NCI-H1930 (cell line): Measurements from ENCODE around the gene DOK6.

Source experiments
- DNase-seq, 2 experiments: peaks; one replicate each; lab custom pipeline; 2025; lab: John Stamatoyannopoulos, UW

DOK6 gene

GRCh38 chr18:69539404-69539803, 138.7 kb downstream of the DOK6 start:
- DNase-seq: no peak

DNA sequence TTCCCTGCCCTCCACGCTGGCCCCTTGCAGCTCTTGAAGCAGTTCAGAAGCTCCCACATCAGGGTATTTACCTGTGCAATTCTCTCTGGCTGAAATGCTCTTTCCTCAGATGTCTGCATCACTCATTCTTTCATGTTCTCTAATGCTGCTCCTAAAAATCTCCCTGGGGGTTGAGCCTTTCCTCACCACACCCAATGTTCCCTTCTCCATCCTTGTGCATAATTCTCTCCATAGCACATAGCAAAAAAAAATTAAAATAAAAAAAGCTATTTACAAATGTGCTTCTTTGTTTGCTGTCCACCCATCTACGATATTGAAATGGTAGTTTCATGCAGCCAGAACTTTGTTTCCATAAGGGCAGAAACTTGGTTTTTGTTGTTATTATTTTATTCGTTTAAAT, 155.5 kb downstream of the DOK6 start:
- DNase-seq: no peak

DNA sequence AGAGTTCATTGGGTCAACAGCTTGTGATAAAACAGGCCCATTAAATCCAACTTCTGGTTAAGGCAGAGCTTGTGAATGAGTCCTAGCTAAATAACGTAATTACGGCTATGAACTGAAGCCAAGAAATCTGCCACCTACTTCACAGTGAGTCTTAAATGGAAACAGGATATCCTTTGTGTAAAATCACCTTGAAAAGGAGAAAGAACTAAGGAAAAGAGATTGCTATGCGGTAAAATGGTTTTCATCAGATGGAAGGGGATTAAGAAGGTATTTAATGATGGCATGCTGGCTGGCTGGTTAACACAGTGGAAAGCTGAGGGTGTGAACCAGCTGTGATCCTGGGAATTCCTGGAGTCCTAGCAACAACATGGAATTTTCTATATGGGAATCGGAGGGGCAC, 156.6 kb downstream of the DOK6 start:
- no peak for DNase-seq

- DNase-seq: no peak
Measured at GRCh38 chr18:69558052-69558451, 157.4 kb downstream of the DOK6 start.

DNA sequence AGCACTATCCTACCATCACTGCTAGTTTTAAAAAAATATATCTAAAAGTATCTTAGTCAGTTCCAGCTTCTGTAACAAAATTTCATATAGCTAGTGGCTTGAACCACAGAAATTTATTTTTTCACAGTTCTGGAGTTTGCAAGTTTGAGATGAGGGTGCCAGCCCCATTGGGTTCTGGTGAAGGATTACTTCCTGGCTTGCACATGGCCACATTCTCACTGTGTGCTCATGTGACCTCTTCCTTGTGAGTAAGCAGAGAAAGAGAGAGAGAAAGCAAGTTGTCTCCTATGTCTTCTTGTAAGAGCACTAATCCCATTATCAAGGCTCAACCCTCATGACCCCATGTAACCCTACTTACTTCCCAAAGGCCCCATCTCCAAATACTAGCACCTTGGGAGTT, 158.9 kb downstream of the DOK6 start:
- no peak for DNase-seq

DNA sequence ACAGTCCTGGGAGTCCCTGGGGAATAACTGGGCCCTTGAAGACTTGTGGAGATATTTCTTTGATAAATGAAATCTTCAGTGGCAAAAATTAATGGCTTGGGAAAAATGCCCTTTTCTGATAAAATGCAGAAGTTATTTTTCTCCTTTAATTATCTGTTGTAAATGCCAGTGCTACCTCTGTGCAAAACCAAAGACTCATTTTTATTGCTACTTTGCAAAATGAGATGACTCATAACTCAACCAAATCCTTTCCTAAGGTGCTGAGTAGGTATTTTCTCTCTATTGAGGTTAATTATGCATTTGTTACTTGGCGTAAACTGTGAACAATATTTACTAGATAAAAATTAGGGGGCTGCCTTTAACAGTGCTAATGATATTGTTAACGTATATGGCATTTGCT, 163.9 kb downstream of the DOK6 start:
- no peak for DNase-seq

DNA sequence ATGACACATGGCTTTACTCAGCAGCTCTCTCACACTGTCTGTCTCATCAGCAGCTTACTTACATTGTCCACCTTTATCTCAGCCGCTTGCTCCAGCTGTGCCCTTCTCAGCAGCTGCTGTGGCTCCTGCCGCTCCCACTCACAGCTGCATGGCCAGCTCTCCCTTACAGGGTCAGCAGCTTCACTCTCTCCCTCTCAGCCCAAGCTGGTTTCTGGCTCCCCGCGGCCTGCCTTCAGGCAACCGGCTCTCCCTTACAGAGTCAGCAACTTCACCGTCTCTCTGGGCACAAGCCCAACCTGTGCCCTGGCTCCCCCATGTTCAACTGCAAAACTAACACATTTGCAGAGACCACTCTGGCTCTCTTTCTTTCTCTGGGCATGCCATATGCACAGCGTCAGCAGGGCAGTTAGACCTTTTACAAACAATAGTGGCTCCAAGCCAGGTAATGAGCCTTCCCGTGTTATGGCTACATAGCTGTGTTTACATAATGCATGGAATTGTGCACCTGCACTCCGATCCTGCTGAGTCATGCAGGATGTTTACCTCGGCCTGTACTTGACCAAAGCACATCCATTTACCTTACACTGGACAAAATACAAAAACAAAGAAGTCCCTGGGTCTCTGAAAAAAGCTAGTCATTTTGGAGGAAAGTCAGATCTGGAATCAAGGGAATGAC, 167.3 kb downstream of the DOK6 start:
- no peak for DNase-seq

GRCh38 chr18:69569133-69569532, 168.4 kb downstream of the DOK6 start:
- no peak for DNase-seq

GRCh38 chr18:69574401-69574800, 173.7 kb downstream of the DOK6 start:
- DNase-seq: no peak

DNA sequence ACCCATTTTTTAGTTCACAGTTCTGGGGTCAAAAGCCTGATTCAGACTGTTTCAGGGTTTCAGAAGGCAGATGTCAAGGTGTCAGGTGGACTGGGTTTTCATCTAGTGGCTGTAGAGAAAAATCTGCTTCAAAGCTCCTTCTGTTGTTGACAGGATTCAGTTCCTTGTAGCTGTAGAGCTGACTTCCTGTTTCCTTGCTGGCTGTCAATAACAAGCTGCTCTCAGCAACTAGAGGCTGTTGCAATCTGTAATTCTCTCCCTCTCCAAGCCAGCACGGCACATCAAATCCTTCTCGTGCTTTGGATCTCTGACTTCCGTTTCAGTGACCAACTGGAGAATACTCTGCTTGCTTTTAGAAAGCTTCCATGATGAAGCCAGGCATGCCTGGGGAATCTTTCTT, 179.4 kb downstream of the DOK6 start:
- DNase-seq: no peak

GRCh38 chr18:69584429-69584828, 183.7 kb downstream of the DOK6 start:
- DNase-seq: no peak

- DNase-seq: no peak
Measured at GRCh38 chr18:69585696-69586095, 185.0 kb downstream of the DOK6 start.

DNA sequence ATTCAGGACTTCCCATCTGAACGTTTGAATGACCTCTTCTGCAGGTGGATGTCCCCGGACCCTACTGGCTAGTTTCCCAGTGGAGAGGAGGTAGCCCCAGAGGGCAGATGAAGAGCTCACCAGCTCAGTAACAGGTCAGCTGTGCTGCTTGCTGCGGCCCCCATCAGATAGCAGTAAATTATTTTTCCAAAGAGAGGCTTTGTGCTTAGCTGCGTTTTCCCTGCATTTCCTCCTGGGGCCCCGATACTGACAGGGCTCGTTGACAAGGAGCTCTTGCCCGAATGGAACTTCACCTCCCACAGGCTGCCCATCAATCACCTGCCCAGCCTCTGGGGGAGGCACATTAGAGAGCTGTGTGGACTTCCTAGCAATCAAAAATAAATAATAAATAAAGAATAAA, 185.8 kb downstream of the DOK6 start:
- no peak for DNase-seq

DNA sequence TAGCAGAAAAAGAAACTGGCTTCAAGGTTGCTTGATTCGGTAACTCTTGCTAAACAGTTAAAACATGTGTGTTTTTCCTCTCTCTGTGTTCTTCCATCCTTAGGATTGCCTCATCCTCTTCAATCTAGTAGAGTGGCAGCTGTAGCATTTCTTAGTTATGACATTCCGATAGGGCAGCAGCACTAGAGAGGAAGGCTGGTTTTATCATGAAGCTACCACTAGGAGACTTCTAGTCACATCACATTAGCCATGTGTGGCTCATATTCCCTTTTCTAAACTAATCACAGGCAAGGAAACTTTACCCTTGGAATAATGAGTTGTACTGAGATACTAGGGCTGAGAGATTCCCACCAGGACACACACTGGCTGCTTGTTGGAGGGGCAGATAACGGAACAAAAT, 187.6 kb downstream of the DOK6 start:
- no peak for DNase-seq

GRCh38 chr18:69590150-69590549, 189.5 kb downstream of the DOK6 start:
- no peak for DNase-seq

DNA sequence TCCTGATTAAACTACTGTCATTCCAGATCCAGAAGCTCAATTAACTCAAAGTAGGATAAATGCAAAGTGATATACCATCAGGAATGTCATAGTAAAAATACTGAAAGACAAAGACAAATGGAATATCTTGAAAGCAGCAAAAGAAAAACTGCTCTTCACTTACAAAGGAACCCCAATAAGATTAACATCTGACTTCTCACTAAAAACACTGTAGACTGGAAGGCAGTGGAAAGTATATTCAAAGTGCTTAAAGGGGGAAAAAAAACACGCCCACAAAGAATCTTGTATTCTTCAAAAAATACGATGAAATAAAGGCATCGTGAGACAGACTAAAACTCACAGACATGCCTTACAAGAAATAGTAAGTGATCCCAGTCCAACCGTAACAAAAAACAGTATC, 195.7 kb downstream of the DOK6 start:
- DNase-seq: no peak

DNA sequence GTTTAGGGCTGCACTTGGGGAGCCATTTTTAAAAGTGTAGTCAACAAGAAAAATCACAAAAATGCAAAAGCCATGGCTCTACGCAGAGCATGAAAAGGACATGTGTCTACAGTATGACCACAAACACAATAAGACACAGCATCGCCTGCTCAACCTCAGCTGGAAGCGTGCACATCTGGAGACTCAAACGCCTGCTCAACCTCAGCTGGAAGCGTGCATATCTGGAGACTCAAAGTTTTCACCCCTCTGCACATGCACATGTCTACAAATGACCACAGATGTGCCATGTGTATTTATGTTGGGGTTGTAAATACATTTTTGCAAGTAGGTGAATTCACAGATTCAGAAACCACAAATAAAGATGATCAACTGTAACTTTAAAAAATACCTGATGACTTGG, 196.9 kb downstream of the DOK6 start:
- DNase-seq: no peak

GRCh38 chr18:69599377-69599776, 198.7 kb downstream of the DOK6 start:
- no peak for DNase-seq

DNA sequence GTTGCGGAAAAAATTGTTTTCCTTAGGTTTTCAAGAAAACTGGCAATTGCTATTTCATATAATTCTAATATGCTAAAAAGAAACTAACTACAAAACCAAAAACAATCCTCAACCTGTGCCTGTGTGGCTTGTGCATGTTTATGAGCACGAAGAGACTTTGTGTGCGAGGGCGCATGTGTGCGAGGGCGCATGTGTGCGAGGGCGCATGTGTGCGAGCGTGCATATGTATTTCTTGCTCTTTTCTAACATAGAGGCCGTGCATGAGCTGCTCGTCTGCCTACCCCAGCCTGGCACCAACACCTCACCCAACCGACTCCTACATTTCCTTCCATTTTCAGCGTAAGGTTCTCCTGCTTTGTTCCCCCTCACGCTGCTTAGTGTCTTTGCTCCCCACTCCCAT, 211.6 kb downstream of the DOK6 start:
- no peak for DNase-seq

GRCh38 chr18:69616114-69616513, 215.4 kb downstream of the DOK6 start:
- DNase-seq: no peak

- no peak for DNase-seq
Measured at GRCh38 chr18:69617408-69617807, 216.7 kb downstream of the DOK6 start.

- DNase-seq: no peak
Measured at GRCh38 chr18:69617888-69618287, 217.2 kb downstream of the DOK6 start.

GRCh38 chr18:69622184-69622583, 221.5 kb downstream of the DOK6 start:
- no peak for DNase-seq

GRCh38 chr18:69622961-69623360, 222.3 kb downstream of the DOK6 start:
- no peak for DNase-seq

GRCh38 chr18:69626171-69626570, 225.5 kb downstream of the DOK6 start:
- DNase-seq: no peak
